DMS53 (cell line): ENCODE measurements around the gene NUMBL.
"Not testable (repeated sequence)": the region's sequence is repeated elsewhere in the genome, so short reads cannot be mapped to it uniquely, and the experiment has no call there.

Experiments
- DNase-seq: peaks from one replicate; lab custom pipeline; 2025; lab: John Stamatoyannopoulos, UW

NUMBL gene

GRCh38 chr19:40663695-40664692, 26.5 kb downstream of the NUMBL start:
- peak; percentile 46 for DNase-seq

GRCh38 chr19:40662925-40663694, 27.3 kb downstream of the NUMBL start:
- peak; percentile 97 for DNase-seq

GRCh38 chr19:40661616-40662015, 28.8 kb downstream of the NUMBL start:
- DNase-seq: no peak

DNA sequence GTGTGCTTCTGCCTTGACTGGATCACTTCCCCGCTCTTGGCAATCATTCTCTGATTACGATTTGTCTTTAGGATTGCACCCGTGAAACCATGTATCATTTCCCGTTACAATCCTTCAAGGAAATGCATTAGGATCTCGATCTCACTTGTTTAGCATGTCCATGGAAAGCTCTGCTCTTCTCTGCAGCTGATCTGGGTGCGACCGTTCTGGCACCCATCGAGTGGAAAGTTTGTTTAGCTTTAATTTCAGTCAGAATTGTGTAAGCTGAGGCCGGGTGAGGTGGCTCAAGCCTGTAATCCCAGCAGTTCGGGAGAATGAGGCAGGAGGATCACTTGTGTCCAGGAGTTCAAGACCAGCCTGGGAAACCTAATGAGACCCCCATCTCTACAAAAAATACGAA, 30.9 kb downstream of the NUMBL start:
- no peak for DNase-seq

GRCh38 chr19:40659116-40659515, 31.3 kb downstream of the NUMBL start:
- DNase-seq: no peak

DNA sequence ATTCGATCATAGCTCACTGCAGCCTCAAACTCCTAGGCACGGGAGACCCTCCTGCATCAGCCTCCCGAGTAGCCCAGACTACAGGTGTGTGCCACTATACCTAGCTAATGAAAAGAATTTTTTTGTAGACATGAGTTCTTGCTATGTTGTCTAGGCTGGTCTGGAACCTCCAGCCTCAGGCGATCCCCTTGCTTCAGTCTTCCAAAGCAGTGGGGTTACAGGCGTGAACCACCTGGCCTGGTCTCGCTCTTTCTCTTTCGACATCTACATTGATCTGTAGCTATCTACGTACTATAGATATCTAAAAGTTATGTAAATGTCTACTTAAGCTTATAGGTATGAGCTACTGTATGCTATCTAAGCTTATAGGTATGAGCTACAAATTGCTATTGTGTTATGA, 32.4 kb downstream of the NUMBL start:
- no peak for DNase-seq

GRCh38 chr19:40655684-40656083, 34.8 kb downstream of the NUMBL start:
- DNase-seq: not testable (repeated sequence)

- DNase-seq: not testable (repeated sequence)
Observed at GRCh38 chr19:40652303-40652702, 38.1 kb downstream of the NUMBL start.

- no peak for DNase-seq
Observed at GRCh38 chr19:40650749-40651305, 39.6 kb downstream of the NUMBL start.

- peak; percentile 53 for DNase-seq
Observed at GRCh38 chr19:40649903-40650675, 40.4 kb downstream of the NUMBL start.

- DNase-seq: peak; percentile 82
Observed at GRCh38 chr19:40646743-40647254, 43.7 kb downstream of the NUMBL start.

GRCh38 chr19:40642757-40643305, 47.6 kb downstream of the NUMBL start:
- DNase-seq: no peak

DNA sequence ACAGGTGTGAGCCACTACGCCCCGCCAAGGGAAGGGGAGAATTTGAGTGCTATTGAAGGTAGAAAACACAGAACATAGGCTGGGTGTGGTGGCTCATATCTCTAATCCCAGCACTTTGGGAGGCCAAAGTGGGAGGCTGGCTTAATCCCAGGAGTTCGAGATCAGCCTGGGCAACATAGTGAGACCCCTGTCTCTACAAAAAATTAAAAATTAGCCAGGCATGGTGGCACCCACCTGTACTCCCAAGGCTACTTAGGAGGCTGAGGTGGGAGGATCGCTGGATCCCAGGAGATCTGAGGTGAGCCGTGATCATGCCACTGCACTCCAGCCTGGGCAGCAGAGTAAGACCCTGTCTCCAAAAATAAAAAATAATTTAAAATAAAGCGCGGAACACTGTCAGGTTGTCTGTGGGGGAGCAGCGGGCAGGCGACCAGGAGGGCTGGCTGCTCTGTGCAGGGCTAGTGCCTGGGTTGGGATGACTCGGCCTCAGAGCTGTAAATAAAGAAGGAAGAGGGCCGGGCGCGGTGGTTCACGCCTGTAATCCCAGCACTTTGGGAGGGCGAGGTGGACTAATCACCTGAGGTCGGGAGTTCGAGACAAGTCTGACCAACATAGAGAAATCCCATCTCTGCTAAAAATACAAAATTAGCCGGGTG, 48.3 kb downstream of the NUMBL start:
- DNase-seq: no peak

DNA sequence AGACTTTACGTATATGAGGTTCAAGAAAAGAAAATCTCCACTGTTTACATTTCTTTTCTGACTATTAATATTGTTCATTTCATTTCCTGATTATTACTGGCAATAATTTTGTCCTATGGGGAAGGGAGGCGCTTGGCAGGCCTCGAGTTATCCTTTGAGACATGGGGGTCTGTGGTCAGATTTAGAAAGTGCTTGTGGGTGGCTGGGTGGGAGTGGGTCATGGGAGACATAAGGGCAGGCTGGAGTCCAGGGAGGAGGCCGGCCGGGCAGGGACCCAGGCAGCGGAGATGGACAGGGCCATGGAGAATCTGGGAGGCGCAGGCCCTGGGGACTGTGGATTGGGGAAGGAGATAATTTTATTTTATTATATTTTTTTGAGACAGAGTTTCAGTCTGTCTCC, 49.2 kb downstream of the NUMBL start:
- no peak for DNase-seq

DNA sequence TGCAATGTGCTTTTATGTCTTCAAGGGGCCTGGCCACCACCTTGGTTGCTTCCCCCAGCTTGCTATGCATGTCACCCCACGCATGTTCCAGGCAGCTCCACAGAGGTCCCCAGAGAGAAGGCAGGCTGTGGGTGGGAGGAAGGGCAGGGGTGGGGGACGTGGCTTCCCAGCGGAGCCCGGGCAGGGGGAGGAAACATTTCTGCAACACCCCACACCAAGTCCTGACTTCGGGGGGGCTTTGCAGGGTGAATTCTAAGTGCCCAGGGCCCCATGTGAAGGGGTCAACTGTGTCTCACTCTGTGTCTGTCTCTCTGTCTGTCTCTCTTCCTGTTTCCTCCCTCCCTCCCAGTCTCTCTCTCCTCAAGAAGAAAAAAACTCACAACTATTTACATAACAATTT, 49.7 kb downstream of the NUMBL start:
- no peak for DNase-seq

GRCh38 chr19:40639638-40639982, 50.8 kb downstream of the NUMBL start:
- DNase-seq: no peak

- no peak for DNase-seq
Observed at GRCh38 chr19:40638327-40638726, 52.1 kb downstream of the NUMBL start.

GRCh38 chr19:40633207-40633606, 57.2 kb downstream of the NUMBL start:
- DNase-seq: no peak

DNA sequence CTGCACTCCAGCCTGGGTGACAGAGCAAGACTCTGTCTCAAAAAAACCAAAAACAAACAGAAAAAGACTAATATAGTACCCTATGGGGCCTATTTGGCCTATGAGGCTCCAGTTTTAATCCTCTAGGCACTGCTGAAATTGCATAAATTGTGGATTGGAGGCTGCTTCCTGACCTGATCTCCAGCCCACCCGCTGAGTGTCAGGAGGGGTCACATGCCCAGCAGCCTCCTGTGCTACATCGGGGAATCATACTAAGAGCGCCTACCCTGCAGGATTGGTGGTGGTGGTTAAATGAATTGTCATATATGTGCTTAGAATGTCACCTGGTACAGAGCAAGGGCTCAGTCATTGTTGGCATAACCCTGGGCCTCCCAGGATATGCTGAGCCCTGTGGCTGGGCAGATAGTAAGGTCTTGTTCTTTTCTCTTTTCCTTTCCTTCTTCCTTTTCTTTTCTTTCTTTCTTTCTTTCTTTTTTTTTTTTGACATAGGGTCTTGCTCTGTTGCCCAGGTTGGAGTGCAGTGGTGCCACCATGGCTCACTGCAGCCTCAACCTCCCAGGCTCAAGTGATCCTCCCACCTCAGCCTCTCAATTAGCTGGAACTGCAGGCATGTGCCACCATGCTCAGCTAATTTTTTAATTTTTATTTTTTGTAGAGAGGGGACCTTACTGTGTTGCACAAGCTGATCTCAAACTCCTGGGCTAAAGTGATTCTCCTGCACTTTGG, 58.0 kb downstream of the NUMBL start:
- DNase-seq: no peak

DNA sequence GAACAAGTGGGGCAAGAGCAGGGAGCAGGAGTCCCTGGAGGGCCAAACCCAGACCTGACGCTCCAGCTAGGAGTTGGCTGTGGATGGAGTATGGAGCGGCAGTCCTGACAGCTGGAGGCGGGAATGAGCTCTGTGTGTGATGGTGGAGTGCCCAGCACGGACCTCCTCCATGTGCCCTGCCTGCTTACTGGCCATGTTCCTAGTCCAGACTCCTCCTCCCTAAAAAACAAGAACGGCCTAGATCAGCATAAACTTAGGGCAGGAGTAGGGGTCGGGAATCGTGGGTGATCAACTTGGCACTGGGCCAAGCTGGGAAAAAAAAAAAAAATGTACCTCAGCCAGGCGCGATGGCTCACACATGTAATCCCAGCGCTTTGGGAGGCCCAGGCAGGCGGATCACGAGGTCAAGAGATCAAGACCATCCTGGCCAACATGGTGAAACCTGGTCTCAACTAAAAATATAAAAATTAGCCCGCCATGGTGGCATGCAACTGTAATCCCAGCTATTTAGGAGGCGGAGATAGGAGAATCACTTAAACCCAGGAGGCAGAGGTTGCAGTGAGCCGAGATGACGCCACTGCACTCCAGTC, 59.8 kb downstream of the NUMBL start:
- DNase-seq: no peak
